Measurements from ENCODE around the gene GHDC.
"Not testable (repeated sequence)": the region's sequence is repeated elsewhere in the genome, so short reads cannot be mapped to it uniquely, and the experiment has no call there.

DNA sequence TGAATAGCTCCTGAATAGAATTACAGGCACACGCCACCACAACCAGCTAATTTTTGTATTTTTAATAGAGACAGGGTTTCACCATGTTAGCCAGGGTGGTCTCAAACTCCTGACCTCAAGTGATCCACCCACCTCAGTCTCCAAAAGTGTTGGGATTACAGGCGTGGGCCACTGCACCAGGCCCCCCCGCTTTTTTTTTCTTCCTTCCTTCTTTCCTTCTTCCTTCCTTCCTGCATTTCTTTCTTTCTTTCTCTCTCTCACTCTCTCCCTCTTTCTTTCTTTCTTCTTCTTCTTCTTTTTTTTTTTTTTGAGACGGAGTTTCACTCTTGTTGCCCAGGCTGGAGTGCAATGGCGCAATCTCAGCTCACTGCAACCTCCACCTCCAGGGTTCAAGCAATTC lies 8.1 kb downstream of the GHDC start:
- not testable (repeated sequence) for TF ChIP-seq CTCF (IDR thresholded peaks at IDR 0.05); ZNF281 (CRISPR knock-in tag; IDR thresholded peaks at IDR 0.05)

Data from WTC11 (cell line).